Activated T-helper 9 cell treated with anti-CD3 and anti-CD28 coated beads, Interleukin-2, amount 50 U/mL, for 16 hours (primary cell): ENCODE measurements around the gene GALR1.

ENCODE experiments used
- DNase-seq: peaks from one replicate; pipeline ENCODE4 v3.0.0-alpha.2; 2020; ENCODE audit warnings: low read depth

Gene GALR1

DNA sequence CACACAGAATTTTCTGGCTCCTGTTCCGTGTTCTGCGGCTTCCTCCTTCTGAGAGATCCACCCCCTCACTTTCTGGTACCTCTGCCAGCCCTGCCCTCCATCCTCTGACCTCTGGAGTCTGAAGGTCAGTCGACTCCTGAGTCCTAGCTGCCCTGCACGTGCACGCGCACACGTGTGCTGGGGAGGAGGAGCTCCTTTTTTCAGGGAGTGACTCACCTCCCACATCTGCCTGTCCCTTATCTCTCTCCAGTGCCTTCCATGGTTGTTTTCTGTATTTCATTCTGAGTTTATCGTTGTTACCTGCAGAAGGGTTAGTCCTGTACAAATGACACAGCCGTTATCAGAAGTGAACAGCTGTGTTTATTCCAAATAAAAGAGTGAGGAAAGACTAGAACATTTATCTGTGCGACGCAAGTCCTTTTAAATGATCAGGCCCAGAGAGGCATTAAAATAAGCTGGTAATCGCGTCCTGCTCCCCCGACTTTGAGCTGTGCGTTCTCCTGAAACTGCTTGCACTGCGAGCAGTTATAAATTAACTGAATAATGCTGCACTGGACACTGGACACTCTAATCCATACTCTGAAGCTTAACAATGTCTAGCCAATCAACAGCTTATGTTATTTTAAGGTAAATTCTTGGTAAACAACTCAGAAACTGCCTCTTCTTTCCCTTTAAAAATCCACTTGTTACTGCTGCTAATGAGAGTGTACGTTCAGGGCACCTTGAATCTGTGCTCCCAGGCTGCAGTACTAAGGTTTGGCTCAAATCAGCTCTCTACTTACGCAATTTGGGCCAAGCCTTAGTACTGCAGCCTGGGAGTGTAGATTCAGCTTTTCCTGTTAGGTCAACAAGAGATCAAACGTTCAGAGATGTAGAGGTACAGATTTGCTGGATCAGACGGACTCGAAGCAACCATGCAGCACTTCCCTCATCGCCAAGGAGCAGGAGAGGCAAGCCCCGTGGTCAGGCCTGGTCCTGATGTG lies 72.5 kb downstream of the GALR1 start:
- no peak for DNase-seq

DNA sequence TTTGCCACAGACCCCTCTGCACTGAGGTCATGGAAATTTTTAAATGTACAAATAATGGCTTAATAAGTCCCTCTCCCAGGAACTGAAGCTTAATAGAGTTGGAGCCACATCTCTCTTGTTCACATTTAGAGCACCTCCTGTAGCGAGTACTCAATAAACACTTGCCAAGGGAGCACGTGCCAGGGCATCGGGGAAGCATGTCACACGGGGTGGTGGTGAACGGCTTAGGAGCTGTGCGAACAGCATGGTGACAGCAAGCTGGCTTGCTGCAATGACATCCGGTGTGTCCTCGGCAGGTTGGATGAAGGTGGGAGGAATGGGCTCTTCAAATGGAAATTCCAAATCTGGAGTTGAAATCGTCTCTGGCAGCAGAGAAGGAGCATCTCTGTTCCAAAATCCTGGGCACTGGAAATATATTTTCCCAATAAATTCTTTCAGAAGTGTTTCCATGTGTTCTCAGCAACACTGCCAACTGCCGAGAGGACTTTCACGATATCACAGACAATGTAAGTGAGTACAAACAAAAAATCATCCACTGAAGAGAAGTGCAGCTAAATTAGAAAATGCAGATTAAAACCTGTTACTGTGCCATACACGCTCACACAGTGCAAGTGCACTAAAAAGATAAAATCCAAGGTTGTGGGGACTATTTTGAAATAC lies 74.1 kb downstream of the GALR1 start:
- no peak for DNase-seq
